H4 (cell line): ENCODE results near the gene CPEB3. TPM values are rescaled to one million over a fixed set of nuclear protein-coding genes. Genes with fewer than 3 reads are reported as not detected.
"Not testable (repeated sequence)": the region's sequence is repeated elsewhere in the genome, so short reads cannot be mapped to it uniquely, and the experiment has no call there.

Source experiments
- DNase-seq: peaks from one replicate; pipeline ENCODE4 v3.0.0-alpha.2; 2015; ENCODE audit warnings: low spot score
- total RNA-seq: library from RNA; depleted of rRNA; stranded (reverse); fragments of >200 nt; shearing (Covaris generic); gene quantifications from 2 replicates; pipeline ENCODE4 v1.2.3, GENCODE V29; 2014

The CPEB3 gene
- total RNA-seq, 1 experiment from 2014 or later, result 0.56 TPM

DNA sequence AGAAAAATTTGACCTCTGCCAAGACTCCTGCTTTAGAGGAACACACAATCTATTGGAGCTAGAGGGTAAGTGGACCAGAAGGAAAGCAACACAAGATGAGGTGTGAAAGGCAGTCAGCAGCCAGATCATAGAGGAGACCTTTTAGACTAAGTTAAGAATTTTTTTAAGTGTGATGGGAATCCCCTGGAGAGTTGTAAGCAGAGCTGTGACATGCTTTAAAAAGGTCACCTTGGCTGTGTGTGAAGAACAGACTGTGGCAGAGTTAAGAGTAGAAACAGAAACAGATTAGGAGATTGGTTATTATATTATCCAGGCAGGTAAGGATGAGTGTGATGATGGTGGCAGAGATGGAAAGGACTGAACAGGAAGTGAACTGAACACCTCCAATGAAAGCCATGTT is 23.5 kb downstream of the CPEB3 start:
- DNase-seq, result no peak

- no peak for DNase-seq
Observed at GRCh38 chr10:92265687-92266258, 25.1 kb downstream of the CPEB3 start.

DNA sequence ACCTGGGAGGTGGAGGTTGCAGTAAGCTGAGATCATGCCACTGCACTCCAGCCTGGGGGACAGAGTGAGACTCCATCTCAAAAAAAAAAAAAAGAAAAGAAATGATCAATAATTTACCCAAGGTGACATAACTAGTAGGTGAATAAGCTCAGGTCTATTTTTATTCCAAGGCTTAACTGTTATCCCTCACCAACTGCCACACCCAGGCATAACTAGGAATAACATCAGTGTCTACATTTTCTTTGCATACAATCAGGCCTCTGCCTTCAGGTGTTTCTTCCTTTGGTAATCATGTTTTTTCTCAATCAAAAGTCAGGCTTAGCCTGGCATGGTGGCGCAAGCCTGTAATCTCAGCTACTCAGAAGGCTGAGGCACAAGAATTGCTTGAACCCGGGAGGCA is 26.6 kb downstream of the CPEB3 start:
- DNase-seq, result no peak

DNA sequence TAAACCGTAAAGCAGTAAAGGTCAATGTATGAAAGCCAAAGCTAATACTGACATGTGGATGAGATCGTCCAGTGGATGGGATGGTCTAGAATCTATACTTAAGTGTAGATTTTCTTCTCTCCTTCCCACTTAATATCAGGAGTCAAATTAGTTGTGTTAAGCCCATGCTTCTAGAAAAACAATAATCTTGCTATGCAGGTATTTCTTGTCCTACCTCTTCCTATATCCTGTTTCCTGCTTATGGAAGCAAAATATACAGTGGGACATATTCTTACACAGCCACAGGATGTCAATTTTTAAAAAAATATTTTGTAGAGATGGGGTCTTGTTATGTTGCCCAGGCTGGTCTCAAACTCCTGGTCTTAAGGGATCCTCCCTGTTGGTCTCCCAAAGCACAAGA is 27.5 kb downstream of the CPEB3 start:
- DNase-seq, result no peak

DNA sequence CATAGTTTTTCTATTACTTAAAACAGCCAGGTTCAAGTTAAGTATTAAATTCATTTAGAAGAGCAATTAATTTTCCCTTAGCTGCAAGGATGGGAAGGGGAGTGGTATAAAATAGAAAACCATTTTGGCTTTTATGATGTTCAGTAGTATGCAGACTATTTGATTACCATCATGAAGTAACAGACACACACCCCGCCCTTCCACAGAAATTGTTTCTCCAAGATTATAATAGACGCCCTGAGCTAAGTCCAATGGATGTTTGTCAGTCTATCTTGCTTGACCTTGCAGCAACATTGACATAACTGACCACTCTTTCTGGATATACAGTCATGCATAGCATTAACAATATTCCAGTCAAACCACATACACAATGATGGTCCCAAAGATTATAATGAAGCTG is 42.3 kb downstream of the CPEB3 start:
- no peak for DNase-seq

DNA sequence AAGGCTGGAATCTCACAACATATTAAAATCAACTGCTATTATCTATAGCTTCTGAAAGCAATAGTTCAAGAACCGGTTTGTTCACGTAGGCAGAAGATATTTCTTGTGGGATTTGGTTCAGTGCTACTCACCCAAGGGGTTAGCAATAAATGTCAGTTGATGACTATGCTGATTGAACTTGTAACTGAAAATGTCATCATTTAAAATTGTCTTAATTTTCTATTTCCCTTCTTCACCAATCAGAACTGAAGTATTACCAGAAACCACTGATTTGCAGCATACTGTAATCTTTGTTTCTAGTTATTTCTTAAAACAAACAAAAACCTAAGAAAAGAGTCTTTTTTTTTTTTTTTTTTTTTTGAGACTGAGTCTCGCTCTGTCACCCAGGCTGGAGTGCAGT is 46.1 kb downstream of the CPEB3 start:
- no peak for DNase-seq

GRCh38 chr10:92242910-92243671 is 47.8 kb downstream of the CPEB3 start:
- DNase-seq, result peak; percentile 70

DNA sequence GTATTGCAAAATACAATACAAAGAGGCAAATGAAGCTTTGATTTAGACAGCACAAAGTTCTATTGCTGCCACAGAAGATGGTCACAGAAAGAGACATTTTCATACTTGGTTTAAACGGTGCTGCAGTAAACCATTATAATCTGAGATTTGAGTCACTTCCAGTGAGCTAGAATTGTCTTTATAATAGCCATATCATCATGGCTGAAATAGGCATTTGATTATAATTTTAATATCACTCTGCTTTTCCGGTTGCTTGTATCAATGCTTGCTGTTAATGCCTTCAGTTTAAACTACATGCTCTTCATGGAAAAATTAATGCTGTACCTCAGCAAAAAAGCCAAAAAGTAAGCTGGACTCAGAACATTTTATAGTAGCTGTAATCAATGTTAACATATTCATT is 48.5 kb downstream of the CPEB3 start:
- no peak for DNase-seq

DNA sequence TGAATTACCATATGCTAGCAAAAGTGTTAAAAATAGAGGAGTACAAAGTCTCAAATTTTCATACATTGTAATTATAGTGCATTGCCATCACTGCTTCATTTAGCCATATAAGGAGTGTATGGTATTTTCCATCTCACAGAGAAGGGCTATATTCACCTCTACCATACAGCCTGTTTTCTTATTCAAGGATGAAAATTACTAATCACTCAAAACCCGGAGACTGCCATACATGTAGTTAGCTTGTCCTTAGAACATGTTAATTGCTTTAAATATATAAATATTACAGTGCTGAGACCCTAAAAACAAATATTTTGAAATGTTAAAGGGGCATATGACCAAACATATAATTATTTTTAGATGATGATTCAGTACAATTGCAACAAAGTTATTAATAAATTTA is 49.4 kb downstream of the CPEB3 start:
- no peak for DNase-seq

DNA sequence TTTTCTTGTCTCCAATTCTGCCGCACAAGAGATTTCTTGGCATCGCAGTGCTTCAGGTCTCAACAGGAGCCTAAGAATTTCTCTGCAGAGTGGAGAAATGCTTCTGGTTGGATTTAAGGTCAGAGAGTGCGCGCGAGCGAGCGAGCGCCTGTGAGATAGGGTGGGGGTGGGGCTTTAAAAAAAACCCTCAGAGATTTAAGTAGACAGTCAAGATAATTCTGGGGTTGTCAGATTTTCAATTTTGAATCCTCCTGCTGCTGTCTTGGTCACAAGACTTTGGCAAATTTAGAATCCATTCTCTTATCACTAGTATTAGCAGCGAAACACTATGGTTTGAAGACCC is 49.7 kb downstream of the CPEB3 start:
- no peak for DNase-seq

DNA sequence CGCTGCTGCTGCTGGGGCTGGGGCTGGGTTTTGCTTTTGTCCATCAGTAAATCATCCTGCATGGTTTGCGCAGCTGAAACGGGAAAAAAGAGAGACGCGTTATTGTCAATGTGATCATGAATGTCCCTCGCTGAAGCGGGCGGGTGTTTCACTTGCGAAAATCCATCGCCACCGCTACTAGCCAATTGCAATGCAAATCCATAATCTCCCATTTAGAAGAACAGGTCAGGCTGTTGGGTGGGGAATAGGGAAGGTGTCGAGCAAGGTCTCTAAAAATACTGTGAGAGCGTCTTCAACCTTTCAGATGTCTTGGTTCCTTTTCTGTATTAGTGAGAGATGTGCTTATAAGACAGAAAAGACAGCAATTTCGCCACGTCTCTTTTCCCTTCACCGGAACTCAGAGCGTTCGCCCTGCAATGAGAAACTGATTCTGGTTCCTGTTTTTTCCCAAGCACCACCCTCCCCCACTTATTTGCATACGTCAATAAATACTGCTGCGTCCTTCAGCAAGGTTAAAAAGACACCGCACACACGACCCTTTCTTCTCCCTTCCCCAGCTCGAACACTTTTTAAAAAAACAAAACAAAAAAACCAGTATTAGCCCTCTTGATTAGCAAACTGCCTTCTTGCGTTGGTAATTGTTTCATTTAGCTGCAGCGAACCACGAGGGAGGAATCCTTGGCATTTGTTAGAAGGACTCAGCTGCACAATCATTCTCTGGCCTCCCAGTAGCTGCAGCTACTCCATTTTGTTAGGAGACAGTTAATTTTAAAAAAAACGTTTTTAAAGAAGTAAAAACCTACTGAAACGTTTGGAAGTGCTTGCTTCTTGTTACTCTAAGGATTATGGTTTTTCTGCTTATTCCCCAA is 50.4 kb downstream of the CPEB3 start:
- DNase-seq, result peak; percentile 35

GRCh38 chr10:92239600-92240288 is 51.1 kb downstream of the CPEB3 start:
- DNase-seq, result no peak

- DNase-seq, result no peak
Observed at GRCh38 chr10:92239151-92239599, 51.7 kb downstream of the CPEB3 start.

DNA sequence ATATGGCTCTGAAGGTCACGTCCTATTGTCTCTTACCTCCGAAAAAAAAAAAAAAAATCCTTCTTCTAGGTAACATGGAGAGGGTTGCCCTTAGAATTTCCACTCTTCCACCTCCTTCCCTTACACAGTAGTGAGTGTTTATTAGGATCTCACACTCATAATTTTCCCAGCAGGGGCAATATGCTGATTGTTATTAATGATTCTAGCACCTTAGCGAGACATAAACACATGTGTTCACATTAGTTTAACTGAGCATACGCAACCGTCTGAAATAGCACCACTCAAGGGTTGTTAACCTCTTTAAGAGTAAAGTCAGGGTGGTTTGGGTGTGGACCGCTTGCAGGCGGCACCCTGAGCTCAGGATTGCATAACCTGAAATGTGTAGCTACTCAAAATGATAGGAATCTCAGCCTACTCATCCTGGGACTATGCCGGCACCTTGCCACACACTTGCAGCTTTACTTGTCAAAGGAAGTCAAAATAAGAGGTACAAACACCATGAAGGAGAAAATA is 52.2 kb downstream of the CPEB3 start:
- no peak for DNase-seq

GRCh38 chr10:92238054-92238585 is 52.8 kb downstream of the CPEB3 start:
- DNase-seq, result no peak

- DNase-seq, result no peak
Observed at GRCh38 chr10:92231196-92231595, 59.7 kb downstream of the CPEB3 start.

DNA sequence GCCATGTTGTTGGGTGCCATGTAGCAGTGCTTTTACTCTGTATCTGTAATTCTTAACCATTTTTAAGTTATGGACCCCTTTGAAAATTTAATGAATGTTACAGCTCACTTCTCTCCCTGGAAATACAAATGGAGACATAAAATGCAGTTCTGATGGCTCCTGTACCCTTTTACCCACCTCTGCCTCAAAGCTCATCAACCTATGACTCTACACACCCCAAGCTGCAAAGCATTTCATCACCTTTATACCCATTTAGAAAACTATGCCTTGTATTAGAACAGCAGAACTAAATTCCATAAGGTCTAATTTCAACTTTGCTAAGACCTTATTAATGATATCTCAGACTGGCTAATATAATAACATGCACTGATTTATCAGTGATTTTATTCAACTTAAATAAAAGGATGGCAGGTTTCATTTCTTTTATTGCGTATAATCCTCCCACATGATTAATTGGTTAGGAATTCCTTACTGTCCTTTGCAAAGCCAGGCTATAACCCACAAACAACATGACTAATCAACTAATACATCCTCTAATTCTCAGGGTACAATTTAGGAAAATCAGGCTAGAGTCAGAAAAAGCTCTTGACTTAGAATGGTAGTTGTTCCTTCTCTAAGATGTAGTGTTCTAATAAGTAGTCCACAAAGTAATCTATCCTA is 68.1 kb downstream of the CPEB3 start:
- DNase-seq, result no peak

- no peak for DNase-seq
Observed at GRCh38 chr10:92219559-92219958, 71.3 kb downstream of the CPEB3 start.

- DNase-seq, result no peak
Observed at GRCh38 chr10:92218569-92218968, 72.3 kb downstream of the CPEB3 start.

DNA sequence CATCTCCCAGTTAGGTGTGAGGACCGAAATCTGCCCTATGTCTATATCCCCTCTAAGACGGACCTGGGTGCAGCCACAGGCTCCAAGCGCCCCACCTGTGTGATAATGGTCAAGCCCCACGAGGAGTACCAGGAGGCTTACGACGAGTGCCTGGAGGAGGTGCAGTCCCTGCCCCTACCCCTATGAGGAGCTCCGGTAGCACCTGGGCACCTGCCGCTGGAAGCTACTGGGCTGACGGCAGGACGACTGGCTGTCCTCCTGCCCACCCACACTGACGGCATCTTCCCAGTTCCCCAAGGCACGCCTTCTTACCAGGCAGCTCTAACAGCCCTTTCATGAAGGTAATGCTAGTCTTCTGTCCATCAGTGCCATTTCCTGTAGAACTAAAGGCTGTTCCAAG is 74.3 kb downstream of the CPEB3 start:
- not testable (repeated sequence) for DNase-seq

DNA sequence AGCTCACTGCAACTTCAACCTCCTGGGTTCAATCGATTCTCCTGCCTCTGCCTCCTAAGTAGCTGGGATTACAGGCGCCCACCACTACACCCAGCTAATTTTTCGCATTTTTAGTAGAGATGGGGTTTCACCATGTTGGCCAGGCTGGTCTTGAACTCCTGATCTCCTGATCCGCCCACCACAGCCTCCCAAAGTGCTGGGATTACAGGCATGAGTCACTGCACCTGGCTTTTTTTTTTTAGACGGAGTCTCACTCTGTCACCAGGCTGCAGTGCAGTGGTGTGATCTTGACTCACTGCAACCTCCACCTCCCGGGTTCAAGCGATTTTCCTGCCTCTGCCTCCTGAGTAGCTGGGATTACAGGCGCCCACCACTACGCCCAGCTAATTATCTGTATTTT is 75.7 kb downstream of the CPEB3 start:
- DNase-seq, result not testable (repeated sequence)
